Measurements from ENCODE around the gene B4GALT6.

The B4GALT6 gene

DNA sequence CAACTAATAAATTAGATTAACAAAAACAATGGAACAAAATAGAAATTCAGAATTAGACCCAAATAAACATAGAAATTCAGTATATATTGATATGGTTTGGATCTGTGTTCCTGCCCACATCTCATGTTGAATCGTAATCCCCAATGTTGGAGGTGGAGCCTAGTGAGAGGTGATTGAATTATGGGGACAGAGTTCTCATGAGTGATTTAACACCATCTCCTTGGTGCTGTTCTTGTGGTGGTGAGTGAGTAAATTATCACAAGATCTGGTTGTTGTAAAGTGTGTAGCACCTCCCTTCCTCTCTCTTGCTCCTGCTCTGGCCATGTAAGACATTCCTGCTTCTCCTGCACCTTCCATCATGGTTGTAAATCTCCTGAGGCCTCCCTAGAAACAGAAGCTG, 16.6 kb upstream of the B4GALT6 start:
- H3K9me3 ChIP-seq (ENCODE audit: control insufficient read depth, low read length): peaks cover 8% of the 10 kb centered on the region
- no peak overlapping the region for H3K9ac ChIP-seq (ENCODE audit: low read length)
- H3K4me2 ChIP-seq (ENCODE audit: low read length, poor library complexity, severe bottlenecking): no peak overlapping the region
- H3K18ac ChIP-seq (ENCODE audit: low read depth in 1 of 2, low read length in 2 of 2): no peak overlapping the region
- no peak for DNase-seq
- H4K91ac ChIP-seq (ENCODE audit: low read length): no peak overlapping the region
- H2AK5ac ChIP-seq (ENCODE audit: low read length, severe bottlenecking): no peak overlapping the region
- no peak overlapping the region for H3K4ac ChIP-seq (ENCODE audit: low read depth in 1 of 2, low read length in 2 of 2)
- no peak overlapping the region for H2BK12ac ChIP-seq (ENCODE audit: low read length in 2 of 2)
- H4K8ac ChIP-seq (ENCODE audit: low read length): no peak overlapping the region
- no peaks in the 10 kb centered on the region for H3K79me1 ChIP-seq (replicated peaks; ENCODE audit: low read length, poor library complexity, severe bottlenecking)
- H3K23ac ChIP-seq (ENCODE audit: low read length in 2 of 2): no peak overlapping the region
- no peak overlapping the region for H2AFZ ChIP-seq (ENCODE audit: low read depth, low read length)
- no peak overlapping the region for H3K27ac ChIP-seq (ENCODE audit: low read length, poor library complexity, severe bottlenecking)
- no peak overlapping the region for H3K14ac ChIP-seq (ENCODE audit: low read length in 2 of 2)
- H3K36me3 ChIP-seq (ENCODE audit: control insufficient read depth in 1 of 2, insufficient read depth in 2 of 2, low read depth in 1 of 2, low read length in 2 of 2): no peaks in the 10 kb centered on the region
- no peak overlapping the region for H2BK120ac ChIP-seq (ENCODE audit: low read depth, low read length)
- H3K4me3 ChIP-seq (ENCODE audit: insufficient read depth in 1 of 2, low read depth in 1 of 2, low read length in 2 of 2): no peak overlapping the region
- H2BK15ac ChIP-seq (ENCODE audit: low read depth, poor library complexity, severe bottlenecking): no peak overlapping the region
- H3K27me3 ChIP-seq (ENCODE audit: control insufficient read depth in 1 of 2, insufficient read depth in 1 of 2, low read length in 2 of 2): no peaks in the 10 kb centered on the region
- H3K4me1 ChIP-seq (ENCODE audit: control insufficient read depth, insufficient read depth, low read depth, low read length): no peaks in the 10 kb centered on the region
- no peak overlapping the region for H2BK5ac ChIP-seq (ENCODE audit: low read depth, low read length, poor library complexity, severe bottlenecking)
- 71% methylated on average over 1 of the region's 1 CpG for WGBS

DNA sequence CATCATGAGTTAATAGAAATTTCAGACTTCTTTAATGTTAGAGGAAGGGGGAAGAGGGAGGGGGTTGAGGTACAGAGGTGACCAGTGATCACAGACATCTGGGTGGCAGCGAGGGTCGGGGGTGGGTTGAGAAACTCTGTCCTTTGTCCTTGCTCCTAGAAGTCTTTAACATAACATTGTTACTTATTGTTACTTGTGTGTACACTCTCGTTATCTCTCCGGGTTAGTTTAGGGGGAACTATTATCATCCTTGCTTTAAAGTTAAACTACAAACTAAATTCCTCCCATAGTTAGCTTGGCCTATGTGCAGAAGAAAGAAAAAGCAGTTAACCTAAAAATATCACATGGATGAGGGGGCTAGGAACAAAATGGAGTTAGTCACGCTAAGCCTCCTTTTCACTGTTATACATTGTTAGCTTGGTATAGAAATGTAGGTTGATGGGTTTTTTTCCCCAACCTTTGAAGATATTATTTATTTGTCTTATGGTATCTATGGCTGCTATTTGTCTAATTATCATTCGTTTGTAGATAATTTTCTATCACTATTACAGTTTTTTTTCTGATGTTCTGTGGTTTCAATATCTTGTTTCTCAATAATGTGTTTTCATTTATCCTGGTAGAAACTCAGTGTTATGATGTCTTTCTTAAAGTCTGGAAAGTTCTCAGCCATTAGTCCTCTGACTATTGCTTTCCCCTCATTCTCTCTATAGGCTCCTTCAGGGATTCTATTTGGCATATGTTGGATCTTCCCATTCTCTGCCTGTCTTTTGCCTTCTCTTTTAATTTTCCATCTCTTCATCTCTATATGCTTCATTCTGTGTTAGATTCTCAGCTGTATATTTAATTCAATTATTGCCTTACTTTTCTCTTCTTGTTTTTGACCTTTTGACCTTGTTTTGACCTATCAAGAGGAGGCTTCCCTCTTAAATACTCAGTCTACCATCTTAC, 13.2 kb upstream of the B4GALT6 start:
- no peak for DNase-seq
- 100% methylated on average over 1 of the region's 6 CpGs for WGBS
- H2AK5ac ChIP-seq (ENCODE audit: low read length, severe bottlenecking): no peak overlapping the region
- no peak overlapping the region for H3K4me3 ChIP-seq (ENCODE audit: insufficient read depth in 1 of 2, low read depth in 1 of 2, low read length in 2 of 2)
- no peaks in the 10 kb centered on the region for H3K79me1 ChIP-seq (replicated peaks; ENCODE audit: low read length, poor library complexity, severe bottlenecking)
- no peak overlapping the region for H3K23ac ChIP-seq (ENCODE audit: low read length in 2 of 2)
- no peaks in the 10 kb centered on the region for H3K27me3 ChIP-seq (ENCODE audit: control insufficient read depth in 1 of 2, insufficient read depth in 1 of 2, low read length in 2 of 2)
- H3K14ac ChIP-seq (ENCODE audit: low read length in 2 of 2): no peak overlapping the region
- no peak overlapping the region for H2AFZ ChIP-seq (ENCODE audit: low read depth, low read length)
- no peaks in the 10 kb centered on the region for H3K36me3 ChIP-seq (ENCODE audit: control insufficient read depth in 1 of 2, insufficient read depth in 2 of 2, low read depth in 1 of 2, low read length in 2 of 2)
- H4K8ac ChIP-seq (ENCODE audit: low read length): no peak overlapping the region
- no peak overlapping the region for H3K27ac ChIP-seq (ENCODE audit: low read length, poor library complexity, severe bottlenecking)
- no peak overlapping the region for H4K91ac ChIP-seq (ENCODE audit: low read length)
- H2BK120ac ChIP-seq (ENCODE audit: low read depth, low read length): no peak overlapping the region
- H3K4me1 ChIP-seq (ENCODE audit: control insufficient read depth, insufficient read depth, low read depth, low read length): no peaks in the 10 kb centered on the region
- H3K9ac ChIP-seq (ENCODE audit: low read length): no peak overlapping the region
- H2BK15ac ChIP-seq (ENCODE audit: low read depth, poor library complexity, severe bottlenecking): no peak overlapping the region
- peaks cover 8% of the 10 kb centered on the region for H3K9me3 ChIP-seq (ENCODE audit: control insufficient read depth, low read length)
- peak overlapping the region; percentile 31 for H2BK5ac ChIP-seq (ENCODE audit: low read depth, low read length, poor library complexity, severe bottlenecking)
- H3K4ac ChIP-seq (ENCODE audit: low read depth in 1 of 2, low read length in 2 of 2): no peak overlapping the region
- no peak overlapping the region for H3K4me2 ChIP-seq (ENCODE audit: low read length, poor library complexity, severe bottlenecking)
- no peak overlapping the region for H3K18ac ChIP-seq (ENCODE audit: low read depth in 1 of 2, low read length in 2 of 2)
- H2BK12ac ChIP-seq (ENCODE audit: low read length in 2 of 2): no peak overlapping the region

DNA sequence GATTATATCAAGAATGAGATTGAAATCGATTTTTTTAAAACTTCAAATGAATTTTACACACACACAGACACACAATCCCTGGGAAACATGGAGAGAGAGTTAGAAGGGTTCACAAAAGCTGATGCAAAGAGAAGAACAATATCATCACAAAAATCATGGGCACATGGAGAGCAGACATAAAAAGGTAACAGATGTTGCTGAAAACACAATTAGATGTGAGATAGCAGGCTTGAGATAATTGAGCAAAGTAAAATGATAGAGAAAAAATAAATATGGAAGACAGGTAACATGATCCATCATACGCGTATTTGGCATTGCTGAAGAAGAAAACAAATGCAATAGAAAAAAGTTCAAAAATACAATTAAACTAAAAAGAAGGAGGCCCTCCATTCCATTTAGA, 11.6 kb upstream of the B4GALT6 start:
- Histone ChIP-seq H3K4ac (ENCODE audit: low read depth in 1 of 2, low read length in 2 of 2) (no peak overlapping the region), H3K18ac (ENCODE audit: low read depth in 1 of 2, low read length in 2 of 2) (no peak overlapping the region), H2BK120ac (ENCODE audit: low read depth, low read length) (no peak overlapping the region), H3K36me3 (ENCODE audit: control insufficient read depth in 1 of 2, insufficient read depth in 2 of 2, low read depth in 1 of 2, low read length in 2 of 2) (no peaks in the 10 kb centered on the region), H3K9me3 (ENCODE audit: control insufficient read depth, low read length) (peaks cover 8% of the 10 kb centered on the region), H2BK12ac (ENCODE audit: low read length in 2 of 2) (no peak overlapping the region), H3K14ac (ENCODE audit: low read length in 2 of 2) (no peak overlapping the region), H3K27ac (ENCODE audit: low read length, poor library complexity, severe bottlenecking) (no peak overlapping the region), H4K8ac (ENCODE audit: low read length) (no peak overlapping the region), H3K4me2 (ENCODE audit: low read length, poor library complexity, severe bottlenecking) (no peak overlapping the region), H2BK5ac (ENCODE audit: low read depth, low read length, poor library complexity, severe bottlenecking) (no peak overlapping the region), H3K27me3 (ENCODE audit: control insufficient read depth in 1 of 2, insufficient read depth in 1 of 2, low read length in 2 of 2) (no peaks in the 10 kb centered on the region), H3K9ac (ENCODE audit: low read length) (no peak overlapping the region), H2BK15ac (ENCODE audit: low read depth, poor library complexity, severe bottlenecking) (no peak overlapping the region), H2AFZ (ENCODE audit: low read depth, low read length) (no peak overlapping the region), H3K4me1 (ENCODE audit: control insufficient read depth, insufficient read depth, low read depth, low read length) (no peaks in the 10 kb centered on the region), H3K79me1 (replicated peaks; ENCODE audit: low read length, poor library complexity, severe bottlenecking) (no peaks in the 10 kb centered on the region), H4K91ac (ENCODE audit: low read length) (no peak overlapping the region), H2AK5ac (ENCODE audit: low read length, severe bottlenecking) (no peak overlapping the region), H3K23ac (ENCODE audit: low read length in 2 of 2) (no peak overlapping the region), H3K4me3 (ENCODE audit: insufficient read depth in 1 of 2, low read depth in 1 of 2, low read length in 2 of 2) (no peak overlapping the region)
- WGBS: 100% methylated on average over 2 of the region's 3 CpGs
- no peak for DNase-seq

DNA sequence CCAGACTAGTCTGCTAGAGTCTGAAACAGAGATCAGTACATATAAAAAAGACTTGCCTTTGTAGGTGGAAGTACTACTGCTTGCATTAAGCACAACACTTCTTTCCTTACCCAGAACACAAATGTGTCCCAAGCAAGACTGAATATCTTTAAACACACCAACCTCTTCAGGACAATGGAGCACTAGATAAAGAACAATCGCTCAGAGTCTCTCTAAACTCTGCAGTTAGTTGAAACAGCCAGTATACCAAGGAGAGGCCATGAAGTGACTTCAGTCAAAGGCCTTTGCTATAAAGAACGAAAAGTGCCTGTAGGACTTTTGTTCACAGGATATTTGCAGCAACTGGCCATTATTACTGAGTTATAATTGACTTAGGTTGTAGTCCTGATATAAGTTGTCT, 9.9 kb upstream of the B4GALT6 start:
- H3K23ac ChIP-seq (ENCODE audit: low read length in 2 of 2): no peak overlapping the region
- H3K4ac ChIP-seq (ENCODE audit: low read depth in 1 of 2, low read length in 2 of 2): no peak overlapping the region
- H2BK5ac ChIP-seq (ENCODE audit: low read depth, low read length, poor library complexity, severe bottlenecking): no peak overlapping the region
- H3K27ac ChIP-seq (ENCODE audit: low read length, poor library complexity, severe bottlenecking): no peak overlapping the region
- H3K18ac ChIP-seq (ENCODE audit: low read depth in 1 of 2, low read length in 2 of 2): no peak overlapping the region
- peaks cover 8% of the 10 kb centered on the region for H3K9me3 ChIP-seq (ENCODE audit: control insufficient read depth, low read length)
- H4K8ac ChIP-seq (ENCODE audit: low read length): no peak overlapping the region
- no peak overlapping the region for H2BK15ac ChIP-seq (ENCODE audit: low read depth, poor library complexity, severe bottlenecking)
- H2AK5ac ChIP-seq (ENCODE audit: low read length, severe bottlenecking): no peak overlapping the region
- H3K9ac ChIP-seq (ENCODE audit: low read length): no peak overlapping the region
- 90% methylated on average over 2 of the region's 2 CpGs for WGBS
- H3K4me3 ChIP-seq (ENCODE audit: insufficient read depth in 1 of 2, low read depth in 1 of 2, low read length in 2 of 2): no peak overlapping the region
- no peak overlapping the region for H2BK120ac ChIP-seq (ENCODE audit: low read depth, low read length)
- H3K4me1 ChIP-seq (ENCODE audit: control insufficient read depth, insufficient read depth, low read depth, low read length): no peaks in the 10 kb centered on the region
- no peak for DNase-seq
- no peaks in the 10 kb centered on the region for H3K36me3 ChIP-seq (ENCODE audit: control insufficient read depth in 1 of 2, insufficient read depth in 2 of 2, low read depth in 1 of 2, low read length in 2 of 2)
- H3K14ac ChIP-seq (ENCODE audit: low read length in 2 of 2): no peak overlapping the region
- H3K79me1 ChIP-seq (replicated peaks; ENCODE audit: low read length, poor library complexity, severe bottlenecking): no peaks in the 10 kb centered on the region
- H3K27me3 ChIP-seq (ENCODE audit: control insufficient read depth in 1 of 2, insufficient read depth in 1 of 2, low read length in 2 of 2): no peaks in the 10 kb centered on the region
- no peak overlapping the region for H2AFZ ChIP-seq (ENCODE audit: low read depth, low read length)
- no peak overlapping the region for H4K91ac ChIP-seq (ENCODE audit: low read length)
- H3K4me2 ChIP-seq (ENCODE audit: low read length, poor library complexity, severe bottlenecking): no peak overlapping the region
- no peak overlapping the region for H2BK12ac ChIP-seq (ENCODE audit: low read length in 2 of 2)
